ENCODE data around the gene BRAF.

GRCh38 chr7:140689199-140690152 lies 235.3 kb downstream of the BRAF start:
- TF ChIP-seq POLR2A (IDR thresholded peaks at IDR 0.05; ENCODE audit: low read length): no peak
- TF ChIP-seq GATA1 (IDR thresholded peaks at IDR 0.05; ENCODE audit: low read depth, low read length): no peak

Measured in erythroblast (primary cell).